Nasal cavity respiratory epithelium epithelial cell of viscerocranial mucosa (primary cell): ENCODE measurements around the gene ERICH4. TPM values are rescaled to one million over a fixed set of nuclear protein-coding genes. Genes with fewer than 3 reads are reported as not detected.

ENCODE experiments used
- total RNA-seq: library from RNA; depleted of rRNA; stranded (reverse); fragments of >200 nt; gene quantifications from 2 replicates; pipeline ENCODE4 v1.2.3, GENCODE V29; 2014

Gene ERICH4
- not detected in 2 replicates for total RNA-seq

GRCh38 chr19:41442473-41443355, at the start of gene ERICH4:
TSS of gene ERICH4 (plus strand) at chr19:41443156. CDS start at chr19:41443170, 14 bp downstream.

GRCh38 chr19:41397086-41398049, 45.6 kb upstream of the ERICH4 start, which contains the start of the genes BCKDHA and EXOSC5:
TSS of gene BCKDHA (plus strand) at chr19:41397818. CDS start at chr19:41397828, 10 bp downstream.
TSS of gene EXOSC5 (minus strand) at chr19:41397359. CDS start at chr19:41397328, 31 bp downstream.

DNA sequence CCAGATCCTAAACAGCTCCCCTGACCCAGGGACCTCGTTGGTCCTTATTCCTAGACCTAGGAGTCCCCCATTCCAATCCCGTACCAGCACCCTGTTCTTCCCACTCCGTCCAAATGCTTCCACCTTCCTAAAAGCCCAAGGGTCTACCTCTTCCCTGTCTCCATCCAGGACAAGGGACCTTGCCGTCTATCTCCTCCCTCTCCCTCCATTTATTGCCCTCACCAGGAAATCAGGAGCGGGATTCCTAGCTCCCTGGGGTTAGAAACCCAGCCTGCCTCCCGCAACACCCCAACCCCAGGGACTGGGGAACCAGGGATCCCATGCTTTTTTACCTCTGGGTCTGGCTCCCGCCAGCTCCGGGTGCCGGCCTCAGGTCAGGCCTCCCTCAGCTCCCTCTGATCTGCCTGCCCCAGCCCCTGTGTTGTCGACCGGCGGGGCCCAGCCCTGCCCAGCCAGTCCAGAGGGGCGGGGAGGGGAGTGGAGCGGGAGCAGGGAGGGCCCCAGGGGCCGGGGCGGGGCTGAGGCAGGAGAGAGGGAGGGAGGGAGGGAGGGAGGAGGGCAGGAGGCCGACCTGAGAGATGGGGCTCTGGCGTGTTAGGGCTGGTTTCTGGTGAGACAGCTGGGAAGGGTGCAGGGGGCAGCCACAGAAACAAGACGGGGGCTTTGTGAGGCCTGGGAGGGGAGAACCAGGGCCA, 15.9 kb upstream of the ERICH4 start, which contains the start of gene B3GNT8:
Gene B3GNT8, minus strand, starts transcription at position 423 of the 695 bp plus-strand sequence. CDS start 596 bp downstream, outside the sequence.

GRCh38 chr19:41439441-41440222, 3.3 kb upstream of the ERICH4 start, which contains the start of gene DMAC2:
TSS of gene DMAC2 (minus strand) at chr19:41439912. CDS start at chr19:41439899, 13 bp downstream.

Other genes with a start within 250 kb of the ERICH4 start
- 19.5 and 44.2 TPM in 2 replicates for gene CYP2S1, start 249.9 kb upstream of the ERICH4 start, total RNA-seq
- gene AXL, start 223.9 kb upstream of the ERICH4 start, total RNA-seq: 23.9 and 40.2 TPM in 2 replicates
- 50.6 and 112 TPM in 2 replicates for gene HNRNPUL1, start 178.8 kb upstream of the ERICH4 start, total RNA-seq
- gene CCDC97, start 133.0 kb upstream of the ERICH4 start, total RNA-seq: 10.3 and 18.2 TPM in 2 replicates
- gene TGFB1, start 89.2 kb upstream of the ERICH4 start, total RNA-seq: 5.5 and 22.2 TPM in 2 replicates
- 1.3 and 1.7 TPM in 2 replicates for gene B9D2, start 79.0 kb upstream of the ERICH4 start, total RNA-seq
- 8.7 and 9.2 TPM in 2 replicates for gene TMEM91, start 66.6 kb upstream of the ERICH4 start, total RNA-seq
- 20.8 and 30.4 TPM in 2 replicates for gene EXOSC5, start 45.8 kb upstream of the ERICH4 start, total RNA-seq
- 30.3 and 40.0 TPM in 2 replicates for gene BCKDHA, start 45.3 kb upstream of the ERICH4 start, total RNA-seq
- 3.3 and 3.4 TPM in 2 replicates for gene B3GNT8, start 15.8 kb upstream of the ERICH4 start, total RNA-seq
- gene DMAC2, start 3.2 kb upstream of the ERICH4 start, total RNA-seq: 32.6 and 33.2 TPM in 2 replicates
- gene CEACAM21, start 133.0 kb downstream of the ERICH4 start, total RNA-seq: not detected in 2 replicates
- not detected in 2 replicates for gene CEACAM4, start 183.9 kb downstream of the ERICH4 start, total RNA-seq
- 0.34 and 2.2 TPM in 2 replicates for gene CEACAM7, start 245.1 kb downstream of the ERICH4 start, total RNA-seq